Common myeloid progenitor, CD34-positive (primary cell): ENCODE measurements around the gene SLC8A3.

ENCODE experiments used
- CTCF ChIA-PET: fragments of 350-600 bp; sonication (Branson Sonifier 250); formaldehyde crosslinking; loops from one replicate; lab custom pipeline; 2021; ENCODE audit warnings: antibody characterized with exemption; lab: Charles Lee
- POLR2A ChIA-PET: fragments of 350-600 bp; sonication (Branson Sonifier 250); formaldehyde crosslinking; loops from one replicate; lab custom pipeline; 2021; ENCODE audit warnings: antibody characterized with exemption; lab: Charles Lee
- DNase-seq, 3 donors: peaks; one replicate each; pipeline versions ENCODE4 v3.0.0 to v3.0.0-alpha.2; 2013
- H3K27ac ChIP-seq, 2 experiments: 1 replicate in 1 of 2; 2 replicates in 1 of 2; pipeline ENCODE4 v1.7.0; 2013; ENCODE audit warnings: inconsistent platforms in 2 of 2, low read length in 2 of 2, mild to moderate bottlenecking in 2 of 2, low read depth in 1 of 2, moderate library complexity in 1 of 2; ENCODE audit not compliant: severe bottlenecking in 2 of 2, insufficient read depth in 1 of 2, poor library complexity in 1 of 2
- H3K27me3 ChIP-seq, 5 experiments: replicated peaks in 2 of 5; 1 replicate in 3 of 5; 2 replicates in 2 of 5; pipeline versions ENCODE4 v1.6.1 to v1.7.0; 2013; ENCODE audit warnings: low read length in 4 of 5, mild to moderate bottlenecking in 2 of 5, moderate library complexity in 2 of 5, inconsistent platforms in 1 of 5; ENCODE audit not compliant: insufficient read depth in 5 of 5, control insufficient read depth in 4 of 5
- H3K36me3 ChIP-seq, 4 experiments: 1 replicate in 2 of 4; 2 replicates in 2 of 4; pipeline versions ENCODE4 v1.6.1 to v1.7.0; 2013; ENCODE audit warnings: low read length in 3 of 4, control low read depth in 1 of 4, mild to moderate bottlenecking in 1 of 4; ENCODE audit not compliant: control insufficient read depth in 4 of 4, insufficient read depth in 4 of 4
- H3K4me1 ChIP-seq, 4 experiments: 1 replicate in 3 of 4; 2 replicates in 1 of 4; pipeline versions ENCODE4 v1.6.1 to v1.7.1; 2013; ENCODE audit warnings: low read length in 3 of 4, mild to moderate bottlenecking in 3 of 4, control low read depth in 1 of 4, inconsistent platforms in 1 of 4, moderate library complexity in 1 of 4; ENCODE audit not compliant: control insufficient read depth in 4 of 4, insufficient read depth in 4 of 4; ENCODE audit errors: control extremely low read depth in 1 of 4
- H3K4me3 ChIP-seq, 7 experiments: 1 replicate in 4 of 7; 2 replicates in 3 of 7; pipeline versions ENCODE4 v1.5.1 to v1.7.0; 2013; ENCODE audit warnings: mild to moderate bottlenecking in 7 of 7, low read length in 6 of 7, moderate library complexity in 6 of 7, inconsistent platforms in 2 of 7, low read depth in 2 of 7, control low read depth in 1 of 7; ENCODE audit not compliant: insufficient read depth in 4 of 7, control insufficient read depth in 1 of 7; ENCODE audit errors: extremely low read depth in 1 of 7
- H3K9me3 ChIP-seq, 5 experiments: 1 replicate in 4 of 5; 2 replicates in 1 of 5; pipeline versions ENCODE4 v1.6.1 to v1.7.1; 2013; ENCODE audit warnings: low read length in 4 of 5, mild to moderate bottlenecking in 2 of 5, inconsistent platforms in 1 of 5, low read depth in 1 of 5, moderate library complexity in 1 of 5; ENCODE audit not compliant: control insufficient read depth in 4 of 5, insufficient read depth in 2 of 5; ENCODE audit errors: control extremely low read depth in 1 of 5
- WGBS: methylation state at CpG from one replicate; pipeline ENCODE4 v1.1.5; 2013; ENCODE audit not compliant: insufficient coverage; 5-methylcytosine and 5-hydroxymethylcytosine counted together

The SLC8A3 gene

DNA sequence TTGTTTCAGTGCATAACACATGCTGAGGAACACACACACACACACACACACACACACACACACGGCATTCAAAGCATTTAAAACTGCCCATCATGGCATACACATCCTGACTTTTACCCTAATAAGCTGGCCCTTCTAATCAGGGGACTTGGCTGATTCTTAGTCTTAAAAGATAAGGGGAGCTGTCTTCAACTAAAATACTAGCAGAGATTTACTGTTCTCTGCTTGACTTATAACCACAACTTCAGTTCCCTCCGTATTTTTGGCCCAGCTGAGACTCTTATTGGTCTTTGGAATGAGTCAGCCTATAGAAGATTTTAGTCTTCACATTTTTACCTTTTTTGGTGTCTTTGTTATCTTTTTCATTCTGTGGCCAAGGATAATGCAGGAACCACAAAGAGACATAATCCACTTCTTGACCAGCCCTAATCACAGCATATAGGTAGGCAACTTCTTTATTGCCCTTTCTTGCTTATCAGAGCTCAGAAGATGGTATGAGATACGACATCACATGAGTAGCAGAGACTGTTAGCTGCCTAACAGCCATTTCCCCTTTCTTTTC is 25.1 kb upstream of the SLC8A3 start:
- H3K4me3 ChIP-seq = no peak overlapping the region
- H3K27ac ChIP-seq = no peak overlapping the region
- H3K4me1 ChIP-seq = peaks cover 0 to 5% (median 2%) of the 10 kb centered on the region in 4 experiments
- H3K27me3 ChIP-seq = no peaks in the 10 kb centered on the region
- no peaks in the 10 kb centered on the region for H3K9me3 ChIP-seq
- POLR2A ChIA-PET = interaction anchor here (0.6 to 1.3 kb wide), 2 partner anchors 25 to 29 kb away, joined by 3 to 4 read pairs; partner anchors contain the start of gene SLC8A3
- WGBS = no CpG with 5 or more reads among the region's 3 CpGs
- no peaks in the 10 kb centered on the region for H3K36me3 ChIP-seq
- CTCF ChIA-PET = interaction anchor here (0.7 to 1.6 kb wide), 5 partner anchors 10 to 126 kb away, joined by 3 to 4 read pairs (median 4); partner anchors contain the start of gene SLC8A3
- DNase-seq = peak; percentile 14 to 70 (median 48)

DNA sequence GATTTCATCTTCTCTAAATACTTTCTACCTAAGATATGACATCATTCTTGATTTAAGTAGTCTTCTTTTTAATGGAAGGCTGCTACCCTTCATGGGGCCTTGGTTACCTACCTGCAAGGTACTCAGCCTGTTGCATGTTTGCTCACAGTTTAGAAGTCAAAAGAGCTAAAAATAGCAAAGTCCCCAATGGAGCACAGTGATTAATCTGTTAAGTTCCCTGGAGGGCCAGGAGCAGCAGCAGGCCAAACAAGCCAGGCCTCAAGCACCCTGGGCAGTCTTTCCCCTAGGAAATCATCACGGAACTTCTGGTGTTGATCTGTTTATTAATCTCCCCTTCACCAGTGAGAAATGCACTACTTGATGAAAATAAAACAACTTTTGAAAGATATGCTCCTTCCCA is 24.0 kb upstream of the SLC8A3 start:
- no peak overlapping the region for H3K27ac ChIP-seq
- WGBS = 100% methylated on average over 1 of the region's 1 CpG
- no peak for DNase-seq
- no peaks in the 10 kb centered on the region for H3K27me3 ChIP-seq
- H3K4me1 ChIP-seq = peaks cover 0 to 5% (median 2%) of the 10 kb centered on the region in 4 experiments
- ChIA-PET POLR2A (no interaction called here), CTCF (interaction anchor here (0.9 to 1.6 kb wide), 5 partner anchors 8 to 125 kb away, joined by 3 to 6 read pairs (median 4); no protein-coding TSS in a partner anchor)
- no peaks in the 10 kb centered on the region for H3K9me3 ChIP-seq
- no peak overlapping the region for H3K4me3 ChIP-seq
- H3K36me3 ChIP-seq = no peaks in the 10 kb centered on the region

DNA sequence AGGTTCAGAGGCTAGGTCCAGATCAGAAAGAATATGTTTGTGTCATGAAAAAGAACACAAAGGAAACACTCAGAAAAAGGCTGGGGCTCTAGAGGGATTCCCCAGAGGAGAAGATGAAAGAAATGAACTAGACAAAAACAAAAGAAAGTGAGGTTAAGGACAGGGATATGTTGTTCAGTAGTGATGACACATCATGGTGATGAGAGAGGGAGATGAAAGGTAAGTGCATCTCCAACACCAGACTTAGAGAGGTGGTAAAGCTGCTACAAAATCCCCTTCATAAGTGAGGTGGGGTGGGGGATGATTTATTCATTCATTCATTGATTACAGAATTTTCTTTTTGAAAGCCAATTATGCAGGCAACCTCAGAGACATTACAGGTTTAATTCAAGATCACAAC is 19.6 kb upstream of the SLC8A3 start:
- no peak overlapping the region for H3K4me3 ChIP-seq
- H3K4me1 ChIP-seq = peaks cover 0 to 10% (median 0%) of the 10 kb centered on the region in 4 experiments
- no peak for DNase-seq
- CTCF ChIA-PET = no interaction called here
- no peaks in the 10 kb centered on the region for H3K36me3 ChIP-seq
- no peaks in the 10 kb centered on the region for H3K9me3 ChIP-seq
- no peak overlapping the region for H3K27ac ChIP-seq
- H3K27me3 ChIP-seq = no peaks in the 10 kb centered on the region
- POLR2A ChIA-PET = no interaction called here

DNA sequence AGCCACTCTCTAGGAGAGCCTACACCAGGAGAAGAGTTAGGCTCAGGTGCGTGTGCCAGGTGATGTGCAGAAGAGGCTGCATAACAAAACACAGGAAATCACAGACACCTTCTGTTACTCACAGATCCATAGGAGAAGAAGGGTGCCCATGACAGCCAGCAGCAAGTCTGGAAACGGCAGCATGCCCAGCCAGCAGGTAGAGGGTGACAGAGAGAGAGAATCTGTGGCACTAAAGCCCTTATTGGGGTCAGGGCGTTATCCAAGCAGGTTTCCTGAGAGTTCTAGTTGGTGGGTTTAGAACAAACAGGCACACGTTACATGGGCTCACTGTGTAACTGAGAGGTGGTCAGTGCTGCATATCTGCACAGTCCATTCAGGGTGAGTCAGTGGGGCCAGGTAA is 14.9 kb upstream of the SLC8A3 start:
- no peak for DNase-seq

DNA sequence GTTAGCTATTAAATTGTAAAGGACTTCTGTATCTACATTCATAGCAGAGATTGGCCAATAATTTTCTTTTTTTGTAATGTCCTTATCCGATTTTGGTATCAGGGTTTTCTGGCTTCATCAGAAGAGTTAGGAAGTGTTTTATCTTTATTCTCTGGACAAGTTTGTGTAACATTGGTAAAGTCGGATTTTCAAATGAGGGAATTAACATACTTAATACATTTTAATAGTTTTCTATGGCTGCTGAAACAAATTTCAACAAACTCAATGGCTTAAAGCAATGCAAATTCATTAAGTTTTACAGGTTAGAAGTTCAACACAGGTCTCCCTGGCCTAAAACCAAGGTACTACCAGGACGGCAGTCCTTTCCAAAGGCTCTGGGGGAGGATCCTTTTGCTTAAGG is 13.2 kb upstream of the SLC8A3 start:
- ChIA-PET CTCF (no interaction called here), POLR2A (no interaction called here)
- Histone ChIP-seq H3K9me3 (no peaks in the 10 kb centered on the region), H3K4me3 (no peak overlapping the region), H3K27ac (no peak overlapping the region), H3K36me3 (no peaks in the 10 kb centered on the region), H3K4me1 (peaks cover 0 to 10% (median 0%) of the 10 kb centered on the region in 4 experiments), H3K27me3 (no peaks in the 10 kb centered on the region)
- no peak for DNase-seq
- WGBS = 100% methylated on average over 1 of the region's 3 CpGs

More for the DNA sequence above, 14.9 kb upstream of the SLC8A3 start:
- Histone ChIP-seq H3K36me3 (no peaks in the 10 kb centered on the region), H3K9me3 (no peaks in the 10 kb centered on the region), H3K4me3 (no peak overlapping the region), H3K27ac (no peak overlapping the region), H3K27me3 (no peaks in the 10 kb centered on the region), H3K4me1 (peaks cover 0 to 10% (median 0%) of the 10 kb centered on the region in 4 experiments)
- 96% methylated on average over 4 of the region's 4 CpGs for WGBS
- POLR2A ChIA-PET = no interaction called here
- CTCF ChIA-PET = interaction anchor here (1.5 kb wide), 1 partner anchor 10 kb away, joined by 3 read pairs; no protein-coding TSS in a partner anchor

DNA sequence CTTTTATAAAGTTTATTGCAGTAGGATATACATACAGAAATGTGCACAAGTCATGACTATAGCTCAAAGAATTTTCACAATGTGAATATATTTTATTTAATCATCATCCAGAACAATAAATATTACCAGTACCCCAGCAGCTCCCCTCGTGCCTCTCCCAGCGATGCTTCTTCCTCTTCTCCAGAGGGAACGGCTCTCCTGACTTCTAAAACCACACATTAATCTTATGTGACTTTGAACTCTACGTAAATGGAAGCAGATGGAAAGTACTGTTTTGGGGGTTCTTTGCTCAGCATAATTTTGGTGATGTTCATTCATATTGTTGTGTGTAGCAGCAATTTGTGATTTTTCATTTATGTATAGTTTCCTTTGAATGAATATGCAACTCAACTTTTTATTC is 4.6 kb upstream of the SLC8A3 start:
- Histone ChIP-seq H3K9me3 (no peaks in the 10 kb centered on the region), H3K4me1 (peaks cover 0 to 46% (median 24%) of the 10 kb centered on the region in 4 experiments), H3K27ac (no peak overlapping the region), H3K36me3 (no peaks in the 10 kb centered on the region), H3K27me3 (no peaks in the 10 kb centered on the region), H3K4me3 (no peak overlapping the region)
- DNase-seq = peak; percentile 8 to 40 (median 37)
- no CpG with 5 or more reads among the region's 4 CpGs for WGBS
- CTCF ChIA-PET = interaction anchor here (0.8 to 1.4 kb wide), 4 partner anchors 26 to 96 kb away, joined by 3 read pairs; no protein-coding TSS in a partner anchor
- POLR2A ChIA-PET = no interaction called here

DNA sequence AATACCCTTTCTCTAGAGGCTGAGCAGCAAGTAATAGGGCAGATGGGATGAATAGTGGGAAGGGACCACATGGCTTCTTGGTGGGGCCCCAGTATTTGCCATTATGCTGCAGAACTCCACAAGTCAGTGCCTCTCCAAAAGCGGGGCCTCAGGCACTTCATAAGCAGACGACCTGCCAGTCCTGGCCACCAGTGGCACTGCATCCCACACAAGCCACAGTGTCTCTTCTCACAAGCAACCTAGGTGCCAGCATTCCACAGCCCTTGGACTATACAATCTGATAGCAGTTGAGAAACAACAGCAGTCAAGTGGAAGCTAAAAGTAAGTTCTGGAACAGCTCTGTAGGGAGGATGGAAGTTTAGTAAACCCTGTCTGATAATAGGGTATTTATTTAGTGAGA is 4.2 kb upstream of the SLC8A3 start:
- H3K4me1 ChIP-seq = peaks cover 0 to 48% (median 28%) of the 10 kb centered on the region in 4 experiments
- no peaks in the 10 kb centered on the region for H3K27me3 ChIP-seq
- ChIA-PET CTCF (interaction anchor here (0.8 to 1.4 kb wide), 5 partner anchors 26 to 96 kb away, joined by 3 read pairs; no protein-coding TSS in a partner anchor), POLR2A (no interaction called here)
- no peaks in the 10 kb centered on the region for H3K36me3 ChIP-seq
- no peaks in the 10 kb centered on the region for H3K9me3 ChIP-seq
- DNase-seq = peak; percentile 50 to 73 (median 68)
- H3K4me3 ChIP-seq = no peak overlapping the region
- no peak overlapping the region for H3K27ac ChIP-seq
- 46% methylated on average over 2 of the region's 2 CpGs for WGBS
